Ecto neural progenitor cell (in vitro differentiated cells): ENCODE results near the gene SLIT1.

Experiments used
- DNase-seq: peaks from one replicate; pipeline ENCODE4 v3.0.0-alpha.2; 2018; ENCODE audit warnings: low spot score

SLIT1 gene

DNA sequence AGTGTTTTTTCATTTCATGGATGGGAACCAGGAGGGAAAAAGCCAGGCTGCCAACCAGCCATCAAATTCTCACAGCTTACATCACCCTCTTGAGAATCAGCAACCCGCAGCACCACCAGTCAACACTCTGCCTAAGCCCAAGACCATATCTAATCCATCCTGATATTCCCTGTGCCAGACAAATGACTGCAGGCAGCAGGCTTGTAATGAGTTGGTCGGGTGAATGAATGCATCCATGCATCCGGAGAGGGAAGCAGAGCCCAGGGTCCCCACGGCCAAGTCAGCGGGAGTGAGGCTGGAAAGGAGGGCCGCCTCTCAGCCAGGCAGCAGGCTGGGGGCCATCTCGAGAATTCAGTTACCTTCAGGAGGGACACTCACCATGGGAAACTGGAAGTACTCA is 46.9 kb downstream of the SLIT1 start:
- no peak for DNase-seq

- DNase-seq = peak; percentile 60
Observed at GRCh38 chr10:97138174-97138573, 47.6 kb downstream of the SLIT1 start.

GRCh38 chr10:97136756-97137155 is 49.0 kb downstream of the SLIT1 start:
- no peak for DNase-seq

GRCh38 chr10:97135464-97135863 is 50.3 kb downstream of the SLIT1 start:
- no peak for DNase-seq

- DNase-seq = no peak
Observed at GRCh38 chr10:97134983-97135382, 50.8 kb downstream of the SLIT1 start.

DNA sequence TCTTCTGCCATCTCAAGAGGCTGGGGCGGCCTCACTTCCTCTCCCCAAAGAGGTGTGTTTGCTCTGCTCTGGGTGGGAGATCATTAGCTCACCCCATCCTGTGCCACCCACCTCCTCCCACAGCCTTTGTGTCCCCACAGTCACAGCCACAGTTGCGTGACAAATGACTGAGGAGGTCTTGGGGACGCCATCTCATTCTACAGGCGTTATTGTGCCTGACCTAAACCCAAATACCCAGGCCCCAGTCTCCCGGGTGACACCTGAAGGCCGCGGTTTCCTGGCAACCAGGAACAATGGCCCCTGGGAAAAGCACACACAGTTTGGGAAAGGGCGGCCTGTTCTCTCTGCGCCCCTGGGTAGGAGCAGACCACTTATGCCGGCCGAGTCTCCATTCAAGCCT is 51.6 kb downstream of the SLIT1 start:
- DNase-seq = peak; percentile 72

DNA sequence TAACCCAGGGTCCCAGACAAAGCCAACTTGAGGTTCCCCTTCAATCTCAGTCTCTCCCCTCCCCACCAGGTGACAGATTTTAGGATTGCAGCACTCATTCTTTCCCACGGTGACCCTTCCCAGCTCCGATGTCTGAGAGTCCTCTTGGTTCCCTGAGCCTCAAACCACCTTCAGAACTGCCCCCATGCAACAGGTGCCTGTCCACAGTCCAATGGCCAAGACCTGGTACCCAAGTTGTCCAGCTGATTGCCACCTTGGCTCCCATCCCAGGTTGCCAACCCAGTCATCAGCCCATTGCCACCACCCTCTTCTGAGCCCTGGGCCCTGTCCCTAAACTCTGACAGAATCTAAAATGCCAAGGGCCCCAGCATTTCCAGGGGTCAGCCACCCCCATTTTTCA is 53.5 kb downstream of the SLIT1 start:
- DNase-seq = no peak

- no peak for DNase-seq
Observed at GRCh38 chr10:97131666-97132065, 54.1 kb downstream of the SLIT1 start.

DNA sequence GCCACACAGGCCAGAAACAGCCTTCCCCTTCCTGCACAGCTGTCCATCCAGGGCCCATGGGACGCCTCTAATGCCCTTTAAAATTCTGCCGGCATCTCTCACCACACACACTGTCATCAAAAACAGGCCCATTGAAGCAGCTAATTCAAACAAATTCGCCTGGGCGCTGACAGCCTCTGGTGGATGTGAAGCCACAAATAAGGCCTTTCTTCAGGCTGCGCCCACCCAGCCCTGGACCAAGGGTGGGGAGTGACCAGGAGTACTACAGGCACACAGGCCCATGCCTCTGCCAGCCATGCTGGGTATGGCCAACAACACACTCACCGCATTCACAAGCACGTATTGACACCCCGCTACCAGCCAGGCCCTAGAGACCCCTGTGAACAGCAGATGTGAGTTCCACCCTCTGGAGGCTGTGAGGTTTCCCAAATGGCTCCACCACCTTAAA is 54.6 kb downstream of the SLIT1 start:
- no peak for DNase-seq

DNA sequence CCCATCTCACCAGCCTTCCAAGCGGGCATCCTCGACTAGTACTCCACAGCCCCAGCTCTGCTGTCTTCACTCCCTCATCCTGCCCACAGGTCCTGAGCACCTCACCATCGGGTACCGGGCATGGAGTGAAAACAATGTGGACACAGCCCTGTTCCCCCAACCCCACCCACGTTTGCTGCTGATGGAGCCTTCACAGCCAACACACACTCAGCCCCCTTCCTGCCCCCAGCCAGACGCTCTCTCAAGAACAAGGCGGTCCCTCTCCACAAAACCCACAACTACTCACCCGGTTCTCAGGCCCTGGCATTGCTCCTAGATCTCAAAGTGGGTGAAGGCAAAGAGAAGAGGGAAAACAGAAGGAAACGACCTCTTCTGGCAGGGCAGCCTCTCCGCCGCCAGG is 56.1 kb downstream of the SLIT1 start:
- no peak for DNase-seq

- no peak for DNase-seq
Observed at GRCh38 chr10:97128516-97129154, 57.1 kb downstream of the SLIT1 start.

- no peak for DNase-seq
Observed at GRCh38 chr10:97128039-97128492, 57.7 kb downstream of the SLIT1 start.

DNA sequence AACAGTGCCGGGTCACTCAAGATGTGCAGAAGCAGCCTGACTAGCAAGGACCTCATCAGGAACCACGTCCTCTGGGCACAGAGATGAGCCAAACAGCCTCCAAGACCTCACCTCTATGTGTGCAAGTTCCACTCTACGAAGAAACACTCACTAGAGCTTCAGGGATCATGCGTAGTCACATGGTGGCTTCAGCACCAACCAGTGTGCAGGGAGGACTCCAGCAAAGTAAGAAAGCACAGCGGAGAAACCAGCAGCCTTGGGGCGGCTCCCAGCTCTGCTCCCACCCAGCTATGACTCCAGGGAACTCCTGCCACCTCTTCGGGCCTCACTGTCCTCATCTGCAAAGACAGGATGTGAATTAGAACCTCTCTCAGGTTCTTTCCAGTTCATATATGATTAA is 58.2 kb downstream of the SLIT1 start:
- no peak for DNase-seq

- DNase-seq = no peak
Observed at GRCh38 chr10:97124211-97124610, 61.5 kb downstream of the SLIT1 start.

- DNase-seq = no peak
Observed at GRCh38 chr10:97123765-97124164, 62.0 kb downstream of the SLIT1 start.

DNA sequence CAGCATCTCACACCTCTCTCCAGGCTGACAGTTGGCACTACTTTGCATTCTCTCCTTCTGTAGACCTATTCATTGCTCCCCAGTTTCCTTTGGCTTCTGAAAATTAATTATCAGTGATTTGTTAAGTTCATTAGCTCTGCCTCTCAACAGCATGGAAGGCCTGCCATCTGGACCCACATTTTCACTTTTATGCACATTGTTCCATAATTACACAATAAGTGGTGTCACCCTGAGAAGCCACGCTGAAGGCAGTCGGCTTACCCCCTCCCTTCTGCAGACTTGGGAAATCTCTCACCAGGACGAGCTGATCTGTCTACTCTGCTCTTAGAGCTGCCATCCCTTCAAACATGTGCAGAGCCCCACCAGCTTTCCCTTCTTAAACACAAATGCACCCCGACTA is 64.7 kb downstream of the SLIT1 start:
- no peak for DNase-seq

DNA sequence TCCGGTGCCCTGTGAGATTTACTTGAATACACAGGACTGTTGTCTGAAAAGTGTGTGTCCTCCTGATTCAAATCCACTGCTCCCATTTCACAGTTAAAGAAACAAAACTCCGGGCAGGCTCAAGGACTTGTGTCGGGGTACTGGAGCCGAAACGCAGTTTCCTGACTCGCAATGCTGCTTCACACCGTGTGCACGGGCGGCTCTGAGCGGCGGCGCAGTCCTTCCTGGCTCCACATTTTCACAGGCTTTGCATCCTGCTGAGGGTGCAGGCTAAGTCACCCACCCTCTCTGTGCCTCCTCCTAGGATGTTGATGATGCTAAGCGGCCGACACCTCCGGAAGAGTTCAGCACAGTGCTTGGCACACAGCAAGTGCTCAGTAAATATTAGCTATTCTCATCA is 65.4 kb downstream of the SLIT1 start:
- DNase-seq = no peak

GRCh38 chr10:97119058-97119745 is 66.6 kb downstream of the SLIT1 start:
- DNase-seq = no peak

DNA sequence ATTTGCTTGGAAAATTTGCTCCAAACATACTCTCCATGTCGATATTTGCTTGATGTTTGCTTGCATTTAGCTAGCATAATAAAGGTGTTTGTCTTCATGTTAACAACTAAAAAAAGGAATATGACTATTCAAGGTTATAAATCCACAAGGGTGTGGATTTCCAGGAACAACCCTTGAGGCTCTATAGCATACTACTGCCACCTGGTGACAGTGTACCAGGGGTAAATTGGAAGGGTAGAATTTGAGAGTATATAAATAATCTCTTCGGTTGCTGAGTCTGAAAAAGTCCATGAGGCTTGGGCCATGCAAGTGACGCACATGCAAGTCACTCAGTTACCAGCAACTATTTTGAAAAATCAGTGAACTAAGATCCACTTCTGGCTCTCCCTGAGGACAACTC is 68.4 kb downstream of the SLIT1 start:
- DNase-seq = no peak

- no peak for DNase-seq
Observed at GRCh38 chr10:97116462-97117162, 69.1 kb downstream of the SLIT1 start.

- no peak for DNase-seq
Observed at GRCh38 chr10:97115846-97116245, 69.9 kb downstream of the SLIT1 start.

DNA sequence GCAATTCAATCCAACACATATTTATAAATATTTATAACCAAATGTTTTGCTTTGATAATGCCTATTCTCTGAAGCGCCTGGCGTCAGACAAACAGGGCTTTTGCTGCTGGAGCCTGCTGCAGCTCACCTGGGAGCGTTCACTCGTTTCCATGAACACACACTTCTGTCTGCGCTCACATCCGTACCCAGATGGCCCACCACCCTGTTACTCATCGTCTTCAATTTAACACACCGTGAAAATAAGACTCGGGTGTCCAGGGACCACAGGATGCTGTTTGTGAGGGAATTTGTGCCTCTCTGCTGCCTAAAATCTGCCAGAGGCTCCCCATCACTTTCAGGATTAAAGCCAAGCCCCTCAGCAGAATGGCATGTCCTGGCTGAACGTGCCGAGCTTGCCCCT is 74.1 kb downstream of the SLIT1 start:
- no peak for DNase-seq

DNA sequence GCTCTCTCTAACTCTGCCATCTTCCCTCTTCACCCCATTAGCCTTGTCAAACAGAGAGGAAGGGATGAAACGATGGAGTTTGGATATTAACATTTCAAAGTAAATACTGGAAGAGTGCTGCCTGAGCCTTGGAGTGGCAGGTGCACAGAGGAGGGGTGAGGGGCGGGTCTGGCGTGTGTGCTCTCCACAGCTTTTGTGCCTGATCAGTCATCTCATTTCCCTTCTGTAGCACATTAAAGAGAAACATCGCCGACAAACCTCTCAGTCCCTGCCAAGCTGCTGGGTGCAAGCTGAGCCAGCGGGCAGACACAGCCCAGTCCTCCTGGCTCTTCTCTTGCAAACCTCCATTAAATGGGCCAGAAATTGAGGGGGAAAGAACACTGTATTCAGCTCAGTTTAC is 76.2 kb downstream of the SLIT1 start:
- DNase-seq = no peak
